ENCODE measurements around the gene AAMP.
"Not testable (repeated sequence)": the region's sequence is repeated elsewhere in the genome, so short reads cannot be mapped to it uniquely, and the experiment has no call there.

- not testable (repeated sequence) for TF ChIP-seq CTCF, EZH2phosphoT487 (IDR thresholded peaks at IDR 0.05; ENCODE audit: low read length)
These were observed 44.8 kb upstream of the AAMP start for GRCh38 chr2:218314764-218315163.
